OCI-LY1 (cell line): ENCODE results near the gene GLIS1.

Experiments used
- EZH2 ChIP-seq: fragments of 200-600 bp; sonication (generic), shearing (Covaris generic); IDR thresholded peaks from 2 replicates; pipeline ENCODE4 v1.8.0; 2017; ENCODE audit warnings: borderline replicate concordance, mixed run types, mild to moderate bottlenecking, antibody characterized with exemption, low read length, moderate library complexity, mixed read lengths
- TF ChIP-seq, protein P1 (sequence below): fragments of 200-600 bp; sonication (generic), shearing (Covaris generic); IDR thresholded peaks from 2 replicates; pipeline ENCODE4 v1.5.1; 2017; ENCODE audit warnings: mild to moderate bottlenecking, antibody characterized with exemption, low read length, moderate library complexity, mixed read lengths

- TF ChIP-seq, protein P1, sequence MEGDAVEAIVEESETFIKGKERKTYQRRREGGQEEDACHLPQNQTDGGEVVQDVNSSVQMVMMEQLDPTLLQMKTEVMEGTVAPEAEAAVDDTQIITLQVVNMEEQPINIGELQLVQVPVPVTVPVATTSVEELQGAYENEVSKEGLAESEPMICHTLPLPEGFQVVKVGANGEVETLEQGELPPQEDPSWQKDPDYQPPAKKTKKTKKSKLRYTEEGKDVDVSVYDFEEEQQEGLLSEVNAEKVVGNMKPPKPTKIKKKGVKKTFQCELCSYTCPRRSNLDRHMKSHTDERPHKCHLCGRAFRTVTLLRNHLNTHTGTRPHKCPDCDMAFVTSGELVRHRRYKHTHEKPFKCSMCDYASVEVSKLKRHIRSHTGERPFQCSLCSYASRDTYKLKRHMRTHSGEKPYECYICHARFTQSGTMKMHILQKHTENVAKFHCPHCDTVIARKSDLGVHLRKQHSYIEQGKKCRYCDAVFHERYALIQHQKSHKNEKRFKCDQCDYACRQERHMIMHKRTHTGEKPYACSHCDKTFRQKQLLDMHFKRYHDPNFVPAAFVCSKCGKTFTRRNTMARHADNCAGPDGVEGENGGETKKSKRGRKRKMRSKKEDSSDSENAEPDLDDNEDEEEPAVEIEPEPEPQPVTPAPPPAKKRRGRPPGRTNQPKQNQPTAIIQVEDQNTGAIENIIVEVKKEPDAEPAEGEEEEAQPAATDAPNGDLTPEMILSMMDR, result no peak
- TF ChIP-seq EZH2, result no peak
Measured at GRCh38 chr1:53461323-53462044, 277.5 kb downstream of the GLIS1 start.
